HEK293 (cell line): ENCODE measurements around the gene VGLL4.

Experiments
- GFI1B ChIP-seq: fragments of 450-650 bp; formaldehyde crosslinking; IDR thresholded peaks from 2 replicates; pipeline ENCODE4 v1.5.1; 2016; ENCODE audit warnings: missing biosample characterization, missing genetic modification characterization
- HOXD13 ChIP-seq: sonication (generic); formaldehyde crosslinking; IDR thresholded peaks from 2 replicates; pipeline ENCODE4 v1.8.0; 2022; ENCODE audit warnings: missing genetic modification reagents, borderline replicate concordance
- SCRT2 ChIP-seq: fragments of 450-650 bp; formaldehyde crosslinking; IDR thresholded peaks from 2 replicates; pipeline ENCODE4 v1.5.1; 2016; ENCODE audit warnings: missing biosample characterization, missing genetic modification characterization
- ZEB2 ChIP-seq: fragments of 450-650 bp; formaldehyde crosslinking; IDR thresholded peaks from 2 replicates; pipeline ENCODE4 v1.5.1; 2016; ENCODE audit warnings: missing biosample characterization, missing genetic modification characterization
- ZNF10 ChIP-seq: fragments of 450-650 bp; formaldehyde crosslinking; IDR thresholded peaks from 2 replicates; pipeline ENCODE4 v1.5.1; 2017; ENCODE audit warnings: missing biosample characterization, missing genetic modification characterization
- ZNF146 ChIP-seq: fragments of 450-650 bp; formaldehyde crosslinking; IDR thresholded peaks from 2 replicates; pipeline ENCODE4 v1.5.1; 2016; ENCODE audit warnings: missing biosample characterization, missing genetic modification characterization
- ZNF558 ChIP-seq: fragments of 450-650 bp; formaldehyde crosslinking; IDR thresholded peaks from 2 replicates; pipeline ENCODE4 v1.5.1; 2016; ENCODE audit warnings: missing biosample characterization, missing genetic modification characterization
- ZNF571 ChIP-seq: fragments of 450-650 bp; formaldehyde crosslinking; IDR thresholded peaks from 2 replicates; pipeline ENCODE4 v1.5.0; 2017; ENCODE audit warnings: missing biosample characterization, missing genetic modification characterization
- TF ChIP-seq, protein P1 (sequence below): fragments of 450-650 bp; formaldehyde crosslinking; IDR thresholded peaks from 2 replicates; pipeline ENCODE4 v1.5.1; 2016; ENCODE audit warnings: missing biosample characterization, missing genetic modification characterization
- TF ChIP-seq, protein P2 (sequence below): fragments of 450-650 bp; formaldehyde crosslinking; IDR thresholded peaks from 2 replicates; pipeline ENCODE4 v1.5.1; 2016; ENCODE audit warnings: missing biosample characterization, missing genetic modification characterization

DNA sequence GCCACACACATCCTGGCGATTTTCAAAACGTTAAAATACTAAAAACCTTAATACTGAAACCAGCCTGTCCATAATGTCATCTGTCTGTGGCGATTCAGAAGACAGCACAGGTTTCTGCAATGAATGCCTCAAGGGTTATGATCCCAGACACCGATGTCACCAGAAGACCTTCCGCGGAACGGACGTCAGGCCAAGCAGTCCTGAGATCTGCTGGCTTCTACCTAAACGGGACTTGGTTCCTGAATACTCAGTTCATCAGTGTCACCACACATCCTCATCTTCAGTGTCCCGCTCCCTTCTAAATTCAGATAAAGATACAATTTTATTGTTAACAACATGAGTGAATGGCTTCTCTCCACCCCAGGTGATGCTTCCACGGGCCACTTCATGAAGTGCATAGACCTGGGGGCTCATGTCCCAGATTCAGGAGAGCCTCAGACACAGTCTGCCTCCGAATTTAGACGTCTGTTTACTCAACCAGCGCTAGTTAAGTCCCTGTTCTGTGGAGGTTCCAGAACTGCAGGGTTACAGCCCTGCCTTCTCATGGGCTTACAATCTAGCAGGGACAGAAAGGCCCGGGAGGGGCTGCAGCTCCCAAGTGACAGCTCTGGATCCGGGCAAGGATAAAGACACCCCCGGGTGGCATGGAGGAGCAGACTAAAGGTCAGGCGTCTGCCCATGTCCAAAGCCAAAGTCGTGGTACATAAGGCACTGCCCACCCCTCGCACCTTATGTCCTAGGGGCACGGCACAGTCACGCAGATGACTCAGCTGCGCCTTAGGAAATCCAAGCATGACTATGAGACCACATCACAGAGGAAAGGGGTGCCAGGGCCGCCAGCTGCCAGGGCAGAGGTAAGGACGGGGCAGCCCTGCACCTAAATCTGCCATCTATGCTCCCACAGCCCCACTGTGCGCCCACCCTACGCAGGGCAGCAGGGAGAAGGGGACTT is 75.9 kb downstream of the VGLL4 start:
- TF ChIP-seq HOXD13 (CRISPR knock-in tag) (no peak), GFI1B (no peak), ZEB2 (no peak), ZNF146 (tag by site-specific recombination) (no peak), SCRT2 (tag by site-specific recombination) (no peak), ZNF558 (no peak), ZNF571 (no peak), ZNF10 (tag by site-specific recombination) (no peak)
- TF ChIP-seq, protein P1, sequence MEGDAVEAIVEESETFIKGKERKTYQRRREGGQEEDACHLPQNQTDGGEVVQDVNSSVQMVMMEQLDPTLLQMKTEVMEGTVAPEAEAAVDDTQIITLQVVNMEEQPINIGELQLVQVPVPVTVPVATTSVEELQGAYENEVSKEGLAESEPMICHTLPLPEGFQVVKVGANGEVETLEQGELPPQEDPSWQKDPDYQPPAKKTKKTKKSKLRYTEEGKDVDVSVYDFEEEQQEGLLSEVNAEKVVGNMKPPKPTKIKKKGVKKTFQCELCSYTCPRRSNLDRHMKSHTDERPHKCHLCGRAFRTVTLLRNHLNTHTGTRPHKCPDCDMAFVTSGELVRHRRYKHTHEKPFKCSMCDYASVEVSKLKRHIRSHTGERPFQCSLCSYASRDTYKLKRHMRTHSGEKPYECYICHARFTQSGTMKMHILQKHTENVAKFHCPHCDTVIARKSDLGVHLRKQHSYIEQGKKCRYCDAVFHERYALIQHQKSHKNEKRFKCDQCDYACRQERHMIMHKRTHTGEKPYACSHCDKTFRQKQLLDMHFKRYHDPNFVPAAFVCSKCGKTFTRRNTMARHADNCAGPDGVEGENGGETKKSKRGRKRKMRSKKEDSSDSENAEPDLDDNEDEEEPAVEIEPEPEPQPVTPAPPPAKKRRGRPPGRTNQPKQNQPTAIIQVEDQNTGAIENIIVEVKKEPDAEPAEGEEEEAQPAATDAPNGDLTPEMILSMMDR = no peak
- TF ChIP-seq, protein P2, sequence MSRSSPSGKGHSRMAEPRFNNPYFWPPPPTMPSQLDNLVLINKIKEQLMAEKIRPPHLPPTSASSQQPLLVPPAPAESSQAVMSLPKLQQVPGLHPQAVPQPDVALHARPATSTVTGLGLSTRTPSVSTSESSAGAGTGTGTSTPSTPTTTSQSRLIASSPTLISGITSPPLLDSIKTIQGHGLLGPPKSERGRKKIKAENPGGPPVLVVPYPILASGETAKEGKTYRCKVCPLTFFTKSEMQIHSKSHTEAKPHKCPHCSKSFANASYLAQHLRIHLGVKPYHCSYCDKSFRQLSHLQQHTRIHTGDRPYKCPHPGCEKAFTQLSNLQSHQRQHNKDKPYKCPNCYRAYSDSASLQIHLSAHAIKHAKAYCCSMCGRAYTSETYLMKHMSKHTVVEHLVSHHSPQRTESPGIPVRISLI (tag by site-specific recombination) = no peak
